Activated naive CD4-positive, alpha-beta T cell treated with anti-CD3 and anti-CD28 coated beads, Interleukin-2, amount 50 U/mL, for 24 hours (primary cell): ENCODE results near the gene RASL12.
"Not testable (repeated sequence)": the region's sequence is repeated elsewhere in the genome, so short reads cannot be mapped to it uniquely, and the experiment has no call there.

Experiments
- H3K27ac Mint-ChIP-seq: one replicate; pipeline ENCODE4 v1.8.0; 2021; ENCODE audit warnings: mild to moderate bottlenecking, mixed read lengths
- H3K27me3 Mint-ChIP-seq: one replicate; pipeline ENCODE4 v1.8.0; 2021; ENCODE audit warnings: mixed read lengths
- H3K36me3 Mint-ChIP-seq: one replicate; pipeline ENCODE4 v1.8.0; 2021; ENCODE audit warnings: mixed read lengths
- H3K4me1 Mint-ChIP-seq: one replicate; pipeline ENCODE4 v1.8.0; 2021; ENCODE audit warnings: mixed read lengths
- H3K4me3 Mint-ChIP-seq: one replicate; pipeline ENCODE4 v1.8.0; 2021; ENCODE audit warnings: mild to moderate bottlenecking, mixed read lengths
- H3K9me3 Mint-ChIP-seq: one replicate; pipeline ENCODE4 v1.8.0; 2021; ENCODE audit warnings: mixed read lengths

RASL12 gene

GRCh38 chr15:65095747-65096104 lies 27.9 kb upstream of the RASL12 start:
- Mint-ChIP-seq H3K9me3 (no peaks in the 10 kb centered on the region), H3K27me3 (no peaks in the 10 kb centered on the region), H3K4me3 (no peak overlapping the region), H3K4me1 (no peaks in the 10 kb centered on the region), H3K36me3 (peaks cover 10% of the 10 kb centered on the region), H3K27ac (no peak overlapping the region)

- Mint-ChIP-seq H3K27ac (no peak overlapping the region), H3K9me3 (no peaks in the 10 kb centered on the region), H3K4me1 (no peaks in the 10 kb centered on the region), H3K27me3 (no peaks in the 10 kb centered on the region), H3K36me3 (peaks cover 8% of the 10 kb centered on the region), H3K4me3 (no peak overlapping the region)
Measured at GRCh38 chr15:65095011-65095746, 27.4 kb upstream of the RASL12 start.

- Mint-ChIP-seq H3K27ac (no peak overlapping the region), H3K9me3 (no peaks in the 10 kb centered on the region)
Measured at GRCh38 chr15:65094294-65094995, 26.7 kb upstream of the RASL12 start.

GRCh38 chr15:65093793-65094170 lies 26.0 kb upstream of the RASL12 start:
- not testable (repeated sequence) for H3K4me1 Mint-ChIP-seq, H3K27me3 Mint-ChIP-seq, H3K36me3 Mint-ChIP-seq, H3K9me3 Mint-ChIP-seq, H3K27ac Mint-ChIP-seq, H3K4me3 Mint-ChIP-seq

More at GRCh38 chr15:65094294-65094995, 26.7 kb upstream of the RASL12 start:
- Mint-ChIP-seq H3K4me1 (no peaks in the 10 kb centered on the region), H3K36me3 (peaks cover 8% of the 10 kb centered on the region), H3K4me3 (no peak overlapping the region), H3K27me3 (no peaks in the 10 kb centered on the region)

- no peak overlapping the region for H3K27ac Mint-ChIP-seq
Measured at GRCh38 chr15:65092911-65093792, 25.4 kb upstream of the RASL12 start.

GRCh38 chr15:65091946-65092770 lies 24.4 kb upstream of the RASL12 start:
- Mint-ChIP-seq H3K27me3 (no peaks in the 10 kb centered on the region), H3K36me3 (no peaks in the 10 kb centered on the region), H3K4me3 (no peak overlapping the region), H3K4me1 (no peaks in the 10 kb centered on the region), H3K9me3 (no peaks in the 10 kb centered on the region), H3K27ac (no peak overlapping the region)

More at GRCh38 chr15:65092911-65093792, 25.4 kb upstream of the RASL12 start:
- Mint-ChIP-seq H3K36me3 (peaks cover 2% of the 10 kb centered on the region), H3K4me1 (no peaks in the 10 kb centered on the region), H3K27me3 (no peaks in the 10 kb centered on the region), H3K4me3 (no peak overlapping the region), H3K9me3 (no peaks in the 10 kb centered on the region)

- Mint-ChIP-seq H3K36me3 (no peaks in the 10 kb centered on the region), H3K4me3 (no peak overlapping the region), H3K27me3 (no peaks in the 10 kb centered on the region), H3K9me3 (no peaks in the 10 kb centered on the region), H3K4me1 (no peaks in the 10 kb centered on the region), H3K27ac (no peak overlapping the region)
Measured at GRCh38 chr15:65089206-65089824, 21.5 kb upstream of the RASL12 start.

- no peak overlapping the region for H3K4me3 Mint-ChIP-seq
- no peaks in the 10 kb centered on the region for H3K4me1 Mint-ChIP-seq
- no peaks in the 10 kb centered on the region for H3K36me3 Mint-ChIP-seq
- H3K27ac Mint-ChIP-seq, result no peak overlapping the region
- H3K27me3 Mint-ChIP-seq, result no peaks in the 10 kb centered on the region
- H3K9me3 Mint-ChIP-seq, result no peaks in the 10 kb centered on the region
Measured at GRCh38 chr15:65088643-65089021, 20.8 kb upstream of the RASL12 start.

- Mint-ChIP-seq H3K36me3 (no peaks in the 10 kb centered on the region), H3K4me3 (no peak overlapping the region), H3K4me1 (peaks cover under 1% of the 10 kb centered on the region), H3K27ac (no peak overlapping the region), H3K27me3 (no peaks in the 10 kb centered on the region), H3K9me3 (no peaks in the 10 kb centered on the region)
Measured at GRCh38 chr15:65087873-65088642, 20.3 kb upstream of the RASL12 start.

- Mint-ChIP-seq H3K9me3 (no peaks in the 10 kb centered on the region), H3K4me1 (peaks cover 6% of the 10 kb centered on the region), H3K4me3 (no peak overlapping the region), H3K36me3 (no peaks in the 10 kb centered on the region), H3K27me3 (no peaks in the 10 kb centered on the region), H3K27ac (no peak overlapping the region)
Measured at GRCh38 chr15:65087411-65087810, 19.6 kb upstream of the RASL12 start.

- H3K9me3 Mint-ChIP-seq, result no peaks in the 10 kb centered on the region
- no peaks in the 10 kb centered on the region for H3K27me3 Mint-ChIP-seq
- peaks cover 14% of the 10 kb centered on the region for H3K4me1 Mint-ChIP-seq
Measured at GRCh38 chr15:65086680-65087111, 18.9 kb upstream of the RASL12 start.

GRCh38 chr15:65085990-65086679 lies 18.3 kb upstream of the RASL12 start:
- Mint-ChIP-seq H3K4me1 (peaks cover 16% of the 10 kb centered on the region), H3K27me3 (no peaks in the 10 kb centered on the region), H3K27ac (no peak overlapping the region), H3K4me3 (no peak overlapping the region), H3K36me3 (no peaks in the 10 kb centered on the region), H3K9me3 (no peaks in the 10 kb centered on the region)

More at GRCh38 chr15:65086680-65087111, 18.9 kb upstream of the RASL12 start:
- Mint-ChIP-seq H3K4me3 (no peak overlapping the region), H3K27ac (no peak overlapping the region), H3K36me3 (no peaks in the 10 kb centered on the region)

GRCh38 chr15:65085207-65085753 lies 17.5 kb upstream of the RASL12 start:
- Mint-ChIP-seq H3K36me3 (no peaks in the 10 kb centered on the region), H3K9me3 (no peaks in the 10 kb centered on the region), H3K27ac (no peak overlapping the region), H3K4me3 (no peak overlapping the region), H3K4me1 (peaks cover 19% of the 10 kb centered on the region), H3K27me3 (no peaks in the 10 kb centered on the region)
